HEK293 (cell line): ENCODE results near the gene IQCH.

ENCODE experiments used
- CTCF ChIA-PET: fragments of 350-600 bp; formaldehyde crosslinking; extraction: SDS; loops from one replicate; lab custom pipeline; 2021; ENCODE audit warnings: antibody characterized with exemption; lab: Yijun Ruan, JAX
- POLR2A ChIA-PET: fragments of 300-600 bp; formaldehyde crosslinking; extraction: SDS; loops from one replicate; lab custom pipeline; 2020; ENCODE audit warnings: antibody characterized with exemption, inconsistent platforms; lab: Yijun Ruan, JAX
- H3K27ac ChIP-seq: fragments of 200-500 bp; sonication (Bioruptor generic); 2 replicates; pipeline ENCODE4 v1.5.1; 2014; ENCODE audit warnings: low read depth, low read length, control low read depth, inconsistent platforms; ENCODE audit errors: extremely low read depth
- H3K36me3 ChIP-seq, 2 experiments: fragments of 200-500 bp in 1 of 2; sonication (Bioruptor generic) in 1 of 2; 1 replicate in 1 of 2; 2 replicates in 1 of 2; pipeline ENCODE4 v1.5.1; 2014 to 2017; ENCODE audit warnings: inconsistent platforms in 2 of 2, low read length in 2 of 2; ENCODE audit not compliant: control insufficient read depth in 2 of 2, insufficient read depth in 1 of 2
- H3K4me1 ChIP-seq: fragments of 200-500 bp; sonication (Bioruptor generic); 2 replicates; pipeline ENCODE4 v1.5.1; 2014; ENCODE audit warnings: mild to moderate bottlenecking, low read length, inconsistent platforms; ENCODE audit not compliant: control insufficient read depth, insufficient read depth
- H3K4me3 ChIP-seq: 2 replicates; pipeline ENCODE4 v1.5.1; 2011; ENCODE audit warnings: low read depth, mild to moderate bottlenecking, control low read depth, low read length, moderate library complexity
- H3K9me3 ChIP-seq: fragments of 200-500 bp; sonication (Bioruptor generic); 2 replicates; pipeline ENCODE4 v1.5.1; 2014; ENCODE audit warnings: low read depth, low read length, inconsistent platforms; ENCODE audit not compliant: control insufficient read depth, insufficient read depth
- CTCF ChIP-seq: fragments of 450-650 bp; formaldehyde crosslinking; IDR thresholded peaks from 2 replicates; pipeline ENCODE4 v1.5.1; 2016; ENCODE audit warnings: missing biosample characterization, missing genetic modification characterization
- GFI1B ChIP-seq: fragments of 450-650 bp; formaldehyde crosslinking; IDR thresholded peaks from 2 replicates; pipeline ENCODE4 v1.5.1; 2016; ENCODE audit warnings: missing biosample characterization, missing genetic modification characterization
- GLIS1 ChIP-seq: fragments of 450-650 bp; formaldehyde crosslinking; IDR thresholded peaks from 2 replicates; pipeline ENCODE4 v1.5.1; 2016; ENCODE audit warnings: missing biosample characterization, missing genetic modification characterization
- MYNN ChIP-seq: fragments of 450-650 bp; formaldehyde crosslinking; IDR thresholded peaks from 2 replicates; pipeline ENCODE4 v1.5.1; 2016; ENCODE audit warnings: missing biosample characterization, missing genetic modification characterization, borderline replicate concordance
- PRDM6 ChIP-seq: fragments of 450-650 bp; formaldehyde crosslinking; IDR thresholded peaks from 2 replicates; pipeline ENCODE4 v1.5.1; 2017; ENCODE audit warnings: missing biosample characterization, missing genetic modification characterization
- REST ChIP-seq: fragments of 450-650 bp; formaldehyde crosslinking; IDR thresholded peaks from 2 replicates; pipeline ENCODE4 v1.5.1; 2016; ENCODE audit warnings: missing biosample characterization, missing genetic modification characterization
- SP7 ChIP-seq: fragments of 450-650 bp; formaldehyde crosslinking; IDR thresholded peaks from 2 replicates; pipeline ENCODE4 v1.5.1; 2016; ENCODE audit warnings: missing biosample characterization, missing genetic modification characterization
- WT1 ChIP-seq: fragments of 450-650 bp; formaldehyde crosslinking; IDR thresholded peaks from 2 replicates; pipeline ENCODE4 v1.5.1; 2016; ENCODE audit warnings: missing biosample characterization, missing genetic modification characterization
- ZBTB49 ChIP-seq: fragments of 450-650 bp; formaldehyde crosslinking; IDR thresholded peaks from 2 replicates; pipeline ENCODE4 v1.5.1; 2016; ENCODE audit warnings: missing biosample characterization, missing genetic modification characterization, low read depth
- ZBTB7A ChIP-seq: fragments of 450-650 bp; formaldehyde crosslinking; IDR thresholded peaks from 2 replicates; pipeline ENCODE4 v1.5.1; 2016; ENCODE audit warnings: low read depth, missing biosample characterization, missing genetic modification characterization
- ZEB2 ChIP-seq: fragments of 450-650 bp; formaldehyde crosslinking; IDR thresholded peaks from 2 replicates; pipeline ENCODE4 v1.5.1; 2016; ENCODE audit warnings: missing biosample characterization, missing genetic modification characterization
- ZFHX2 ChIP-seq: fragments of 450-650 bp; formaldehyde crosslinking; conservative IDR thresholded peaks from 2 replicates; pipeline ENCODE4 v1.5.1; 2016; ENCODE audit warnings: missing biosample characterization, missing genetic modification characterization
- ZFP69B ChIP-seq: fragments of 450-650 bp; formaldehyde crosslinking; IDR thresholded peaks from 2 replicates; pipeline ENCODE4 v1.5.1; 2016; ENCODE audit warnings: missing biosample characterization, missing genetic modification characterization
- ZNF560 ChIP-seq: fragments of 450-650 bp; formaldehyde crosslinking; IDR thresholded peaks from 2 replicates; pipeline ENCODE4 v1.5.1; 2017; ENCODE audit warnings: missing biosample characterization, missing genetic modification characterization, borderline replicate concordance
- ZNF571 ChIP-seq: fragments of 450-650 bp; formaldehyde crosslinking; IDR thresholded peaks from 2 replicates; pipeline ENCODE4 v1.5.0; 2017; ENCODE audit warnings: missing biosample characterization, missing genetic modification characterization
- ZNF580 ChIP-seq: fragments of 450-650 bp; formaldehyde crosslinking; IDR thresholded peaks from 2 replicates; pipeline ENCODE4 v1.5.1; 2016; ENCODE audit warnings: missing biosample characterization, missing genetic modification characterization
- ZNF677 ChIP-seq: fragments of 450-650 bp; IDR thresholded peaks from 2 replicates; pipeline ENCODE4 v1.5.0; 2018; ENCODE audit warnings: missing biosample characterization, mild to moderate bottlenecking, missing genetic modification characterization, moderate library complexity
- ZNF701 ChIP-seq: fragments of 450-650 bp; formaldehyde crosslinking; IDR thresholded peaks from 2 replicates; pipeline ENCODE4 v1.5.1; 2016; ENCODE audit warnings: missing biosample characterization, missing genetic modification characterization
- ZNF768 ChIP-seq: fragments of 450-650 bp; formaldehyde crosslinking; IDR thresholded peaks from 2 replicates; pipeline ENCODE4 v1.5.1; 2018; ENCODE audit warnings: missing biosample characterization, mild to moderate bottlenecking, missing genetic modification characterization
- ZSCAN23 ChIP-seq: fragments of 450-650 bp; formaldehyde crosslinking; IDR thresholded peaks from 2 replicates; pipeline ENCODE4 v1.5.1; 2016; ENCODE audit warnings: missing biosample characterization, missing genetic modification characterization
- ZSCAN4 ChIP-seq: fragments of 450-650 bp; formaldehyde crosslinking; IDR thresholded peaks from 2 replicates; pipeline ENCODE4 v1.5.1; 2017; ENCODE audit warnings: missing biosample characterization, missing genetic modification characterization

The IQCH gene

GRCh38 chr15:67305506-67305905 is 50.9 kb downstream of the IQCH start (continued):
- TF ChIP-seq GFI1B (tag by site-specific recombination) (no peak), ZNF768 (tag by site-specific recombination) (no peak)

GRCh38 chr15:67307156-67307555 is 52.6 kb downstream of the IQCH start:
- CTCF ChIA-PET, result no interaction called here
- H3K4me3 ChIP-seq, result no peak overlapping the region
- TF ChIP-seq GLIS1, result no peak
- no peak for TF ChIP-seq ZFP69B (tag by site-specific recombination)
- TF ChIP-seq ZBTB49 (tag by site-specific recombination), result no peak
- no peak for TF ChIP-seq CTCF (tag by site-specific recombination)
- no peak for TF ChIP-seq ZNF580
- no peak for TF ChIP-seq ZSCAN23
- no peak for TF ChIP-seq WT1 (tag by site-specific recombination)
- TF ChIP-seq ZEB2 (tag by site-specific recombination), result no peak
- no peak for TF ChIP-seq ZNF677 (tag by site-specific recombination)
- no peak for TF ChIP-seq PRDM6 (tag by site-specific recombination)
- no peak for TF ChIP-seq ZNF701 (tag by site-specific recombination)
- TF ChIP-seq ZSCAN4, result no peak
- no peak for TF ChIP-seq SP7 (tag by site-specific recombination)
- no peak for TF ChIP-seq ZFHX2 (tag by site-specific recombination)
- TF ChIP-seq REST (tag by site-specific recombination), result no peak
- no peak for TF ChIP-seq ZNF560
- no peak for TF ChIP-seq ZBTB7A (tag by site-specific recombination)
- TF ChIP-seq MYNN (tag by site-specific recombination), result no peak
- TF ChIP-seq ZNF571 (tag by site-specific recombination), result no peak
- POLR2A ChIA-PET, result no interaction called here
- no peak overlapping the region for H3K27ac ChIP-seq
- no peaks in the 10 kb centered on the region for H3K9me3 ChIP-seq
- H3K36me3 ChIP-seq, result no peaks in the 10 kb centered on the region
- H3K4me1 ChIP-seq, result peaks cover 9% of the 10 kb centered on the region; the same call in 1 of the 2 replicates
